ENCODE data around the gene MYNN.
"Not testable (repeated sequence)": the region's sequence is repeated elsewhere in the genome, so short reads cannot be mapped to it uniquely, and the experiment has no call there.

The MYNN gene

GRCh38 chr3:169772897-169773816 lies at the start of gene MYNN:
Gene MYNN, plus strand, starts transcription at chr3:169773396. Its CDS starts 900 bp downstream, at chr3:169774296.
- DNase-seq (ENCODE audit: low spot score): no peak

GRCh38 chr3:169731857-169732256 lies 41.3 kb upstream of the MYNN start:
- not testable (repeated sequence) for DNase-seq (ENCODE audit: low spot score)

GRCh38 chr3:169739067-169739466 lies 34.1 kb upstream of the MYNN start:
- DNase-seq (ENCODE audit: low spot score): no peak

GRCh38 chr3:169744366-169745054 lies 28.7 kb upstream of the MYNN start:
- DNase-seq (ENCODE audit: low spot score): no peak

GRCh38 chr3:169746924-169747323 lies 26.3 kb upstream of the MYNN start:
- no peak for DNase-seq (ENCODE audit: low spot score)

GRCh38 chr3:169748670-169749069 lies 24.5 kb upstream of the MYNN start:
- no peak for DNase-seq (ENCODE audit: low spot score)

- no peak for DNase-seq (ENCODE audit: low spot score)
These were observed 22.5 kb upstream of the MYNN start for GRCh38 chr3:169750665-169751064.

GRCh38 chr3:169751875-169752274 lies 21.3 kb upstream of the MYNN start:
- DNase-seq (ENCODE audit: low spot score): no peak

GRCh38 chr3:169754711-169755110 lies 18.5 kb upstream of the MYNN start:
- DNase-seq (ENCODE audit: low spot score): no peak

GRCh38 chr3:169755488-169755887 lies 17.7 kb upstream of the MYNN start:
- no peak for DNase-seq (ENCODE audit: low spot score)

GRCh38 chr3:169758359-169758994 lies 14.7 kb upstream of the MYNN start:
- DNase-seq (ENCODE audit: low spot score): no peak

- DNase-seq (ENCODE audit: low spot score): no peak
These were observed 13.9 kb upstream of the MYNN start for GRCh38 chr3:169759256-169759655.

- DNase-seq (ENCODE audit: low spot score): no peak
These were observed 12.7 kb upstream of the MYNN start for GRCh38 chr3:169760479-169760878.

- no peak for DNase-seq (ENCODE audit: low spot score)
These were observed 8.8 kb upstream of the MYNN start for GRCh38 chr3:169764312-169764881.

- DNase-seq (ENCODE audit: low spot score): peak; percentile 82
These were observed 8.1 kb upstream of the MYNN start, which contains the start of gene TERC for GRCh38 chr3:169764882-169765612. Gene TERC, minus strand, starts transcription at chr3:169765060.

- DNase-seq (ENCODE audit: low spot score): peak; percentile 83
These were observed 3.7 kb upstream of the MYNN start, which contains the start of gene ACTRT3 for GRCh38 chr3:169769287-169770181. Gene ACTRT3, minus strand, starts transcription at chr3:169769561. Its CDS starts 41 bp downstream, at chr3:169769520.

- DNase-seq (ENCODE audit: low spot score): no peak
These were observed 1.5 kb upstream of the MYNN start for GRCh38 chr3:169771497-169772304.

GRCh38 chr3:169772305-169772896 lies 795 bp upstream of the MYNN start:
- DNase-seq (ENCODE audit: low spot score): no peak

GRCh38 chr3:169774186-169774585 lies 990 bp downstream of the MYNN start:
- no peak for DNase-seq (ENCODE audit: low spot score)

Measured in HuH-7.5 (cell line).